Astrocyte (in vitro differentiated cells and primary cell): ENCODE measurements around the gene BMF. TPM values are rescaled to one million over a fixed set of nuclear protein-coding genes. Genes with fewer than 3 reads are reported as not detected.

Experiments
- DNase-seq: peaks from one replicate; pipeline ENCODE4 v3.0.0-alpha.2; 2010; ENCODE audit warnings: low read depth
- FAIRE-seq: peaks from 2 replicates; lab custom pipeline; 2011; peaks lifted over from hg19 to GRCh38; lab: Jason Lieb, UNC
- H2AFZ ChIP-seq: 2 replicates; pipeline ENCODE4 v1.6.0; 2012; ENCODE audit warnings: low read depth, low read length, inconsistent platforms
- H3K27ac ChIP-seq: 2 replicates; pipeline ENCODE4 v1.5.1; 2011; ENCODE audit warnings: low read depth, low read length, inconsistent platforms
- H3K27me3 ChIP-seq: 2 replicates; pipeline ENCODE4 v1.6.0; 2011; ENCODE audit warnings: low read length, inconsistent platforms; ENCODE audit not compliant: insufficient read depth
- H3K36me3 ChIP-seq: 2 replicates; pipeline ENCODE4 v1.5.1; 2011; ENCODE audit warnings: low read length, inconsistent platforms; ENCODE audit not compliant: insufficient read depth
- H3K4me1 ChIP-seq: 2 replicates; pipeline ENCODE4 v1.5.1; 2011; ENCODE audit warnings: low read length, inconsistent platforms; ENCODE audit not compliant: insufficient read depth
- H3K4me2 ChIP-seq: 2 replicates; pipeline ENCODE4 v1.6.0; 2012; ENCODE audit warnings: low read length, inconsistent platforms
- H3K4me3 ChIP-seq: 2 replicates; pipeline ENCODE4 v1.5.1; 2011; ENCODE audit warnings: low read depth, mild to moderate bottlenecking, low read length, inconsistent platforms; ENCODE audit not compliant: insufficient read depth
- H3K79me2 ChIP-seq: 2 replicates; pipeline ENCODE4 v1.6.0; 2012; ENCODE audit warnings: mild to moderate bottlenecking, low read length, inconsistent platforms; ENCODE audit not compliant: insufficient read depth
- H3K9ac ChIP-seq: 2 replicates; pipeline ENCODE4 v1.6.0; 2012; ENCODE audit warnings: mild to moderate bottlenecking, low read length, inconsistent platforms
- H3K9me3 ChIP-seq: 2 replicates; pipeline ENCODE4 v1.5.1; 2012; ENCODE audit warnings: low read depth, mild to moderate bottlenecking, low read length, inconsistent platforms; ENCODE audit not compliant: insufficient read depth
- H4K20me1 ChIP-seq: 2 replicates; pipeline ENCODE4 v1.6.0; 2012; ENCODE audit warnings: low read length, inconsistent platforms; ENCODE audit not compliant: insufficient read depth
- H3K27ac Mint-ChIP-seq: one replicate; pipeline ENCODE4 v1.8.0; 2021; ENCODE audit warnings: mild to moderate bottlenecking, mixed read lengths; ENCODE audit not compliant: unreplicated experiment
- H3K27me3 Mint-ChIP-seq: one replicate; pipeline ENCODE4 v1.8.0; 2021; ENCODE audit warnings: low read depth, mixed read lengths; ENCODE audit not compliant: unreplicated experiment
- H3K36me3 Mint-ChIP-seq: one replicate; pipeline ENCODE4 v1.8.0; 2021; ENCODE audit warnings: low read depth, mixed read lengths; ENCODE audit not compliant: unreplicated experiment
- H3K4me1 Mint-ChIP-seq: one replicate; pipeline ENCODE4 v1.8.0; 2021; ENCODE audit warnings: low read depth, mixed read lengths; ENCODE audit not compliant: unreplicated experiment
- H3K4me3 Mint-ChIP-seq: one replicate; pipeline ENCODE4 v1.8.0; 2021; ENCODE audit warnings: mild to moderate bottlenecking, moderate library complexity, mixed read lengths; ENCODE audit not compliant: unreplicated experiment
- H3K9me3 Mint-ChIP-seq: one replicate; pipeline ENCODE4 v1.8.0; 2021; ENCODE audit warnings: mild to moderate bottlenecking, mixed read lengths; ENCODE audit not compliant: unreplicated experiment
- EZH2 ChIP-seq: IDR thresholded peaks from 2 replicates; pipeline ENCODE4 v1.6.1; 2012; ENCODE audit warnings: mild to moderate bottlenecking, low read length, inconsistent platforms; ENCODE audit not compliant: insufficient read depth
- total RNA-seq: library from RNA; stranded (reverse); gene quantifications from 2 replicates; pipeline ENCODE4 v1.2.1, GENCODE V29; 2021
- TF ChIP-seq, protein P1 (sequence below): IDR thresholded peaks from 2 replicates; pipeline ENCODE4 v1.5.1; 2011; ENCODE audit warnings: low read depth, mild to moderate bottlenecking, inconsistent platforms, low read length, moderate library complexity; ENCODE audit not compliant: insufficient read depth

Gene BMF
- total RNA-seq, 1 donor from 2014 or later = 31.8 TPM

DNA sequence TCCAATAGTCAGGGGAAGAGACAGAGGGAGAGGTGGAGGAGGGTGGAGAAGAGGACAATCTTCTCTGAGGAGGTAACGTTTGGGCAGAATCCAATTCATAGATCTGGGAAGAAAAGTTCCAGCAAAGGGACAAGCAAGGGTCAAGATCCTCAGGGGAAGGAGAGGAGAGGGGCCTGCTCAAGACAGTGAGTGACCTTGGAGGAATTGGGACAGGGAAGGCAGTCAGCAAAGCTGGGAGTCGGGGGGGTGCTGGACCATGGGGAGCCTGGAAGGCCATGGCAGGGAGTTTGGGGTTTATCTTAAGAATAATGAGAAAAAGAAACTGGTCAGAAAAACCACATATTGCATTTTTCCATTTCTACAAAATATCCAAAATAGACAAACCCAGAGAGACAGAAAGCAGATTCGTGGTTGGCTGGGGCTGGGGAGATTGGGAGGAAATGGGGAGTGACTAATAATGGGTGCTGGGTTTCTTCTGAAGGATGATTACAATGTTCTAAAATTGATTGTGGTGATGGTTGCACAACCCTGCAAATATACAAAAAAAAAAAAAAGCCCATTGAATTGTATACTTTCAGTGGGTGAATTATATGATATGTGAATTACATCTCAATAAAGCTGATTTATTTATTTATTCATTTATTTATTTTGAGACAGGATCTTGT, 50.1 kb downstream of the BMF start:
- H4K20me1 ChIP-seq = no peaks in the 10 kb centered on the region
- no peaks in the 10 kb centered on the region for H3K79me2 ChIP-seq
- no peak overlapping the region for H3K4me3 ChIP-seq
- DNase-seq (peak; percentile 50), FAIRE-seq (no peak)
- no peaks in the 10 kb centered on the region for H3K36me3 ChIP-seq
- no peaks in the 10 kb centered on the region for H3K9me3 ChIP-seq
- Mint-ChIP-seq H3K4me3 (peak overlapping the region; percentile 27), H3K27me3 (no peaks in the 10 kb centered on the region), H3K9me3 (no peaks in the 10 kb centered on the region), H3K36me3 (peaks cover 5% of the 10 kb centered on the region), H3K27ac (no peak overlapping the region), H3K4me1 (peaks cover 27% of the 10 kb centered on the region)
- H3K27ac ChIP-seq = no peak overlapping the region
- no peak overlapping the region for H2AFZ ChIP-seq
- TF ChIP-seq EZH2 = no peak
- TF ChIP-seq, protein P1, sequence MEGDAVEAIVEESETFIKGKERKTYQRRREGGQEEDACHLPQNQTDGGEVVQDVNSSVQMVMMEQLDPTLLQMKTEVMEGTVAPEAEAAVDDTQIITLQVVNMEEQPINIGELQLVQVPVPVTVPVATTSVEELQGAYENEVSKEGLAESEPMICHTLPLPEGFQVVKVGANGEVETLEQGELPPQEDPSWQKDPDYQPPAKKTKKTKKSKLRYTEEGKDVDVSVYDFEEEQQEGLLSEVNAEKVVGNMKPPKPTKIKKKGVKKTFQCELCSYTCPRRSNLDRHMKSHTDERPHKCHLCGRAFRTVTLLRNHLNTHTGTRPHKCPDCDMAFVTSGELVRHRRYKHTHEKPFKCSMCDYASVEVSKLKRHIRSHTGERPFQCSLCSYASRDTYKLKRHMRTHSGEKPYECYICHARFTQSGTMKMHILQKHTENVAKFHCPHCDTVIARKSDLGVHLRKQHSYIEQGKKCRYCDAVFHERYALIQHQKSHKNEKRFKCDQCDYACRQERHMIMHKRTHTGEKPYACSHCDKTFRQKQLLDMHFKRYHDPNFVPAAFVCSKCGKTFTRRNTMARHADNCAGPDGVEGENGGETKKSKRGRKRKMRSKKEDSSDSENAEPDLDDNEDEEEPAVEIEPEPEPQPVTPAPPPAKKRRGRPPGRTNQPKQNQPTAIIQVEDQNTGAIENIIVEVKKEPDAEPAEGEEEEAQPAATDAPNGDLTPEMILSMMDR = no peak
- H3K4me1 ChIP-seq = peaks cover 21% of the 10 kb centered on the region
- no peaks in the 10 kb centered on the region for H3K27me3 ChIP-seq
- H3K4me2 ChIP-seq = peak overlapping the region; percentile 3
- H3K9ac ChIP-seq = no peak overlapping the region

DNA sequence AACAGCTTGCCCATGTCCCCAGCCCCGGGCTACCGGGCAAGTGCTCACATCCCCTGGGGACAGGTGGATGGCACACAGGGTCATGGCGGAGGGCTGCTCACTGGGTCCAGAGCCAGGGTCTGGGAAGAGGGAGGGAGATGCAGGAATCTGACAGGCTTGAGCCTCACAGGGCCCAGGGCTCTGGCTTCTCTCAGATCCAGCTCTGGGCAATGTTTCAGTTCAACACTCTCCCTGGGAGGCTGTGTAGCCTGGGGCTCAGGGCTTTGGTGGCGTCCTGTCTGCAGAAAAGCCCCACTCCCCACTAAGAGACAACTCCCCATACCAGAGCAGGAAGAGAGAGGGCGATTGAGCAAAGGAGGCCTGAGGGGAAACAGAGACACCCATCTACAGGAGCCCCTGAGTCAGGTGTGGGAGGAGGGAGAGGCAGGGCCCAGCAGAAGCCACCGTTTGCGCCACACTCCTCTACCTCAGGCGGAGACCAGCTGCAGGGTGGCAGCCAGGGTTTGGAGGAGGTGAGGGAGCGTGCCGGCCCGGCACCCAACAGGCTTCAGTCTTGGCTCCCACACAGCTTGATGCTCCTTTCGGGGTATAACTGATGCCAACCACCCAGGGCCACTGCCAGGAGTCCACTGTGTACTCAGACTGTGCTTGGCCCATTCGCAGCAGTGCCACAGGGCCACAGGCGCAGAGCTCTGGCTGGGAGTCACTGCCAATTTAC, 52.9 kb downstream of the BMF start:
- no peak overlapping the region for H3K27ac ChIP-seq
- Mint-ChIP-seq H3K27me3 (no peaks in the 10 kb centered on the region), H3K9me3 (no peaks in the 10 kb centered on the region), H3K4me1 (peaks cover 35% of the 10 kb centered on the region), H3K36me3 (peaks cover 8% of the 10 kb centered on the region), H3K27ac (no peak overlapping the region), H3K4me3 (no peak overlapping the region)
- H3K4me3 ChIP-seq = no peak overlapping the region
- H3K79me2 ChIP-seq = no peaks in the 10 kb centered on the region
- TF ChIP-seq, protein P1 = no peak
- no peak for TF ChIP-seq EZH2
- H3K36me3 ChIP-seq = no peaks in the 10 kb centered on the region
- H3K4me1 ChIP-seq = peaks cover 14% of the 10 kb centered on the region
- DNase-seq = no peak
- no peak overlapping the region for H2AFZ ChIP-seq
- no peaks in the 10 kb centered on the region for H3K9me3 ChIP-seq
- no peak overlapping the region for H3K9ac ChIP-seq
- H4K20me1 ChIP-seq = no peaks in the 10 kb centered on the region
- no peak overlapping the region for H3K4me2 ChIP-seq
- FAIRE-seq = no peak
- no peaks in the 10 kb centered on the region for H3K27me3 ChIP-seq
